ENCODE measurements around the gene RAB31.

- no peak for TF ChIP-seq MAX (CRISPR knock-in tag; IDR thresholded peaks at IDR 0.05)
- no peak for TF ChIP-seq CTCF (IDR thresholded peaks at IDR 0.05)
- no peak for TF ChIP-seq NR2C2 (CRISPR knock-in tag; IDR thresholded peaks at IDR 0.05)
- TF ChIP-seq USF1 (CRISPR knock-in tag; IDR thresholded peaks at IDR 0.05): no peak
Measured at GRCh38 chr18:9839211-9839610, 131.1 kb downstream of the RAB31 start.

Data from WTC11 (cell line).